ENCODE data around the gene AATK.

AATK gene

GRCh38 chr17:81071761-81072741 lies 94.0 kb downstream of the AATK start:
- peak; percentile 78 for DNase-seq (ENCODE audit: low spot score)

- DNase-seq (ENCODE audit: low spot score): no peak
Observed at GRCh38 chr17:81070541-81071246, 95.3 kb downstream of the AATK start.

- DNase-seq (ENCODE audit: low spot score): no peak
Observed at GRCh38 chr17:81069135-81069645, 96.8 kb downstream of the AATK start.

DNA sequence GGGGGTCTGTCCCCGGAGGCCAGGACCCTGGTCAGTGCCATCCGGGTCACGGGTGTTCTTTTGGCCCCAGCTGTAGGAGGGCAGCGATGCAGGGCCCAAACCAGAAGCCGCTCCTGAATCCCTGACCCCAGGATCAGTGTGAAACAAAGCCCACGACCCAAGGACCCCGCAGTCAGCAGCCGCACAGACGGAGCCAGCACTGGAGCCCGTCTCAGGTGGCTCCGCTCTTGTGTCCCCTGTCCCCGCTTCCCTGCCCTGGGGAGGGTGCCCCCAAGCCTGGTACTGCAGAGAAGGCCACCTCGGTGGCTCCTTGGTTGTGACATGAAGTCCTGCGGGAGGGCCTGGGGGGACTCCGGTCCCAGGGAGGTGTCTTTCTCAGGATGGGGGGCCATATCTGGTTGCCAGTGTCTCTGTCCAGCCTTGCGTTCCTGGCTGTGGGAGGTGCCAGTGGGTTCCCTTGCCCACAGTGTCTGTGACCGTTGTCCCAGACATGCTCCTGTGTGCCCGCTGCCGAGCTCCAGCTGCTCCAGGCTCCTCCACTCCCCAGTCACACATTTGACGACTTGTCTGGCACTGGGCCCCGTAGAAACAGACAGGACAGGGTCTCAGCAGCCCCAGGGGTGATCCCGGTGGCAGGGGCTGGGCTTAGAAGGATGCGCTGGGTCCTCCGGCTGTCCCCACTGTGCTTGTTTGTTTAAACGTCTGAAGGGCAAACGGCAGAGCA lies 97.4 kb downstream of the AATK start:
- DNase-seq (ENCODE audit: low spot score): no peak

DNA sequence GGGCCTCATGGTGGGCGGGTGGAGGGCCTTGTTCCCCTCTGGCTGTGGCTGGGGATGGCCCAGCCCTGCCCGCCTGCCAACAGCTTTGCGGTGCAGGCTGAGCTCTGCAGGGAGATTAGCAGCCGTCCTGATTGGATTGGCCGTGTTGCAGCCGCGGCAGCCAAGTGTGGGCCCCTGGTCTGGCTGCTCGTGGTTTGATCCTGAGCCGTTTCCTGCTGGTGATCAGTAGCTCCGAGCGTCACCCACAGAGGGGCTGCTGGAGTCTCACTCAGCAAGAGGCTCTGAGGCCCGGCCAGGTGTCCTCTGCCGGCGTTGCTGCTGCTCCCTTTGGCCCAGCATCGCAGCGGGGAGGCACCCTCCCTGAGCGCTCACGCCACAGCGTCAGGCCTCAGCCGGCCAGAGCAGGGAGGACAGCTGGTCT lies 98.6 kb downstream of the AATK start:
- no peak for DNase-seq (ENCODE audit: low spot score)
